Panc1 (cell line): ENCODE measurements around the gene CBX2. TPM values are rescaled to one million over a fixed set of nuclear protein-coding genes. Genes with fewer than 3 reads are reported as not detected.
A peak's percentile ranks its signal among the peaks of the same experiment; 100 is the strongest.

Experiments used
- ATAC-seq: fragments of 200-7000 bp; cut with Tn5 transposase; 2 replicates; pipeline ENCODE4 v1.9.1; 2020; ENCODE audit warnings: mild to moderate bottlenecking, moderate library complexity
- BruUV-seq: library from RNA; stranded (reverse); fragments of 400-500 nt; replicated peaks from 2 replicates; lab custom pipeline; 2021; lab: Mats Ljungman, UMichigan
- CTCF ChIA-PET: fragments of 300-600 bp; sonication (Branson Sonifier 250); formaldehyde crosslinking; loops from one replicate; lab custom pipeline; 2022; ENCODE audit warnings: antibody characterized with exemption; lab: Charles Lee
- POLR2A ChIA-PET: fragments of 300-600 bp; sonication (Branson Sonifier 250); formaldehyde crosslinking; loops from one replicate; lab custom pipeline; 2022; ENCODE audit warnings: antibody characterized with exemption; lab: Charles Lee
- DNase-seq: peaks from one replicate; pipeline ENCODE4 v3.0.0-alpha.2; 2010; ENCODE audit warnings: low read depth, low spot score
- H3K27ac ChIP-seq: 2 replicates; pipeline ENCODE4 v1.5.1; 2011; ENCODE audit warnings: mild to moderate bottlenecking, low read length, inconsistent platforms
- H3K27me3 ChIP-seq: fragments of 200-500 bp; sonication (Bioruptor generic); 2 replicates; pipeline ENCODE4 v1.6.0; 2014; ENCODE audit warnings: low read length, inconsistent platforms; ENCODE audit not compliant: control insufficient read depth, insufficient read depth
- H3K36me3 ChIP-seq: fragments of 200-500 bp; sonication (Bioruptor generic); 2 replicates; pipeline ENCODE4 v1.5.1; 2014; ENCODE audit warnings: inconsistent platforms, mild to moderate bottlenecking, low read length, moderate library complexity; ENCODE audit not compliant: control insufficient read depth, insufficient read depth
- H3K4me1 ChIP-seq: 2 replicates; pipeline ENCODE4 v1.5.1; 2011; ENCODE audit warnings: inconsistent platforms, mild to moderate bottlenecking, low read length, moderate library complexity; ENCODE audit not compliant: control insufficient read depth, insufficient read depth
- H3K4me3 ChIP-seq, 2 experiments: 2 replicates each; pipeline ENCODE4 v1.5.1; 2011 to 2012; ENCODE audit warnings: low read depth in 2 of 2, low read length in 2 of 2, mild to moderate bottlenecking in 2 of 2, inconsistent platforms in 1 of 2, moderate library complexity in 1 of 2
- H3K9me3 ChIP-seq: fragments of 200-500 bp; sonication (Bioruptor generic); 2 replicates; pipeline ENCODE4 v1.5.1; 2014; ENCODE audit warnings: low read depth, mild to moderate bottlenecking, inconsistent platforms, low read length, moderate library complexity; ENCODE audit not compliant: control insufficient read depth, insufficient read depth
- POLR2AphosphoS5 ChIP-seq: IDR thresholded peaks from 2 replicates; pipeline ENCODE4 v1.6.1; 2012; ENCODE audit warnings: mild to moderate bottlenecking, low read depth, low read length, moderate library complexity
- REST ChIP-seq, 2 experiments: IDR thresholded peaks; 2 replicates each; pipeline ENCODE4 v1.6.1; 2011 to 2012; ENCODE audit warnings: low read depth in 2 of 2, control low read depth in 1 of 2, low read length in 1 of 2, mild to moderate bottlenecking in 1 of 2, moderate library complexity in 1 of 2; ENCODE audit not compliant: insufficient read depth in 1 of 2
- SIN3A ChIP-seq: IDR thresholded peaks from 2 replicates; pipeline ENCODE4 v1.6.1; 2012; ENCODE audit warnings: low read depth, mild to moderate bottlenecking, low read length, moderate library complexity, borderline replicate concordance; ENCODE audit not compliant: insufficient read depth
- TCF7L2 ChIP-seq: IDR thresholded peaks from 2 replicates; pipeline ENCODE4 v1.6.1; 2011; ENCODE audit warnings: mild to moderate bottlenecking, low read depth, low read length, inconsistent platforms
- in situ Hi-C: cut with HindIII; loops from 2 replicates; pipeline ENCODE4 v1.10.0; 2016; ENCODE audit warnings: low sequenced_read_pairs, low pct_unique_long_range_greater_than_20kb
- intact Hi-C: fragments of 100-400 bp; cut with micrococcal nuclease; formaldehyde crosslinking; loops from one replicate; pipeline ENCODE4 v1.10.0; 2022; ENCODE audit not compliant: unreplicated experiment
- total RNA-seq: library from RNA; stranded (reverse); gene quantifications from one replicate; pipeline ENCODE4 v1.2.1, GENCODE V29; 2021; ENCODE audit not compliant: unreplicated experiment
- TF ChIP-seq, protein P1 (sequence below): fragments of 450-650 bp; IDR thresholded peaks from 2 replicates; pipeline ENCODE4 v1.5.1; 2017; ENCODE audit warnings: mild to moderate bottlenecking

The CBX2 gene
- total RNA-seq, 1 experiment from 2014 or later: 9.0 TPM

DNA sequence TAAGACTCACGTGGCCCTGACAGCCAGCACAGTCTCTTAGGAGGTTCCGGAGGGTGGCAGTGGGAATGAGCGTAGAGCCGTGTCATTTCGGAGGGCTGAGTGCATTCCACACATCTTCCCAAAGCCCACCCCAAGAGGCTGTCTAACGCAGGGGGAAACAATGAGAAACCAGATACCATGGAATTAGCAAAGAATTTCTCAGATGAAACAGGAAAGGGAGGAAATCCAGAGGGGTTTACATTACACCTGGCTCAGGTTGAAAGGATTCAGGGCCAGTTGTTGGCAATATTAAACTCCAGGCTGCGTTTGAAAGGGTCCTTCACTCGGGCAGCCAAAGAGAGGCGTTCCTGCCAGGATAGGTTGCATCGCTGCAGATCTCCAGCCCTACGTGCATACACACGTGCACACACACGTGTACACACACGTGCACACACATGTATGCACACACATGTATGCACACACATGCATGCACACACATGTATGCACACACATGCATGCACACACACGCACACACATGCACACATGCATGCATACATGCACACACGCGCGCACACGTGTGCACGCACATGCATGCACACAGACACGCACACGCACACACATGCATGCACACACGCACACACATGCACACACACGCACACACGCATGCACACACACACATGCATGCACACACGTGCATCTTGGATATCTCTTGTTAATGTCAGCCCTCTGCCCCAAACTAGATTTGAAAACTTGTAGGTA, 49.1 kb downstream of the CBX2 start:
- in situ Hi-C loops: no loop called here

GRCh38 chr17:79829004-79829403, 51.1 kb downstream of the CBX2 start:
- ChIA-PET CTCF (interaction anchor here (0.6 kb wide), 2 partner anchors 8 to 84 kb away, joined by 3 to 4 read pairs; no protein-coding TSS in a partner anchor), POLR2A (no interaction called here)
- peak overlapping the region; percentile 57; the same call in 1 of the 2 replicates for H3K27ac ChIP-seq

More for the DNA sequence above, 49.1 kb downstream of the CBX2 start:
- no TSS peak for BruUV-seq
- no peak overlapping the region for H3K4me3 ChIP-seq
- no peaks in the 10 kb centered on the region for H3K27me3 ChIP-seq
- H3K36me3 ChIP-seq: no peaks in the 10 kb centered on the region
- no peak for ATAC-seq
- H3K4me1 ChIP-seq: peaks cover 35% of the 10 kb centered on the region
- CTCF ChIA-PET: no interaction called here
- no peaks in the 10 kb centered on the region for H3K9me3 ChIP-seq
- DNase-seq: no peak
- intact Hi-C loops: no loop called here
- TF ChIP-seq SIN3A (no peak), REST (IDR thresholded peaks at IDR 0.05; ENCODE audit: insufficient read depth in 1 of 2, low read depth in 2 of 2, low read length in 1 of 2) (no peak), TCF7L2 (no peak), POLR2AphosphoS5 (no peak)
- TF ChIP-seq, protein P1, sequence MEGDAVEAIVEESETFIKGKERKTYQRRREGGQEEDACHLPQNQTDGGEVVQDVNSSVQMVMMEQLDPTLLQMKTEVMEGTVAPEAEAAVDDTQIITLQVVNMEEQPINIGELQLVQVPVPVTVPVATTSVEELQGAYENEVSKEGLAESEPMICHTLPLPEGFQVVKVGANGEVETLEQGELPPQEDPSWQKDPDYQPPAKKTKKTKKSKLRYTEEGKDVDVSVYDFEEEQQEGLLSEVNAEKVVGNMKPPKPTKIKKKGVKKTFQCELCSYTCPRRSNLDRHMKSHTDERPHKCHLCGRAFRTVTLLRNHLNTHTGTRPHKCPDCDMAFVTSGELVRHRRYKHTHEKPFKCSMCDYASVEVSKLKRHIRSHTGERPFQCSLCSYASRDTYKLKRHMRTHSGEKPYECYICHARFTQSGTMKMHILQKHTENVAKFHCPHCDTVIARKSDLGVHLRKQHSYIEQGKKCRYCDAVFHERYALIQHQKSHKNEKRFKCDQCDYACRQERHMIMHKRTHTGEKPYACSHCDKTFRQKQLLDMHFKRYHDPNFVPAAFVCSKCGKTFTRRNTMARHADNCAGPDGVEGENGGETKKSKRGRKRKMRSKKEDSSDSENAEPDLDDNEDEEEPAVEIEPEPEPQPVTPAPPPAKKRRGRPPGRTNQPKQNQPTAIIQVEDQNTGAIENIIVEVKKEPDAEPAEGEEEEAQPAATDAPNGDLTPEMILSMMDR: no peak
- H3K27ac ChIP-seq: no peak overlapping the region
- POLR2A ChIA-PET: no interaction called here

More at GRCh38 chr17:79829004-79829403, 51.1 kb downstream of the CBX2 start:
- ATAC-seq (no peak), DNase-seq (no peak)
- H3K4me1 ChIP-seq: peaks cover 47% of the 10 kb centered on the region
- H3K27me3 ChIP-seq: no peaks in the 10 kb centered on the region
- in situ Hi-C loops: no loop called here
- H3K4me3 ChIP-seq: no peak overlapping the region
- H3K36me3 ChIP-seq: peaks cover 2% of the 10 kb centered on the region; the same call in 1 of the 2 replicates
- no TSS peak for BruUV-seq
- TF ChIP-seq TCF7L2 (no peak), POLR2AphosphoS5 (no peak), SIN3A (no peak), REST (IDR thresholded peaks at IDR 0.05; ENCODE audit: insufficient read depth in 1 of 2, low read depth in 2 of 2, low read length in 1 of 2) (no peak)
- TF ChIP-seq, protein P1: no peak
- intact Hi-C loops: no loop called here
- H3K9me3 ChIP-seq: no peaks in the 10 kb centered on the region
